ENCODE results near the gene EPM2A. TPM values are rescaled to one million over a fixed set of nuclear protein-coding genes. Genes with fewer than 3 reads are reported as not detected.
"Not testable (repeated sequence)": the region's sequence is repeated elsewhere in the genome, so short reads cannot be mapped to it uniquely, and the experiment has no call there.

Gene EPM2A
- total RNA-seq, 1 experiment from 2014 or later: 6.2 TPM

- no peak overlapping the region for H3K4me3 ChIP-seq
- no peaks in the 10 kb centered on the region for H3K36me3 ChIP-seq
- no peaks in the 10 kb centered on the region for H3K9me3 ChIP-seq (replicated peaks)
- H3K27ac ChIP-seq: no peak overlapping the region
- H3K27me3 ChIP-seq (replicated peaks): no peaks in the 10 kb centered on the region
- no peaks in the 10 kb centered on the region for H3K4me1 ChIP-seq (replicated peaks)
- no peak for DNase-seq (ENCODE audit: low read depth in 1 of 2, low spot score in 2 of 2)
Observed at GRCh38 chr6:145743332-145743731, 8.0 kb upstream of the EPM2A start.

- H3K36me3 ChIP-seq; H3K27ac ChIP-seq; DNase-seq (ENCODE audit: low read depth in 1 of 2, low spot score in 2 of 2); H3K9me3 ChIP-seq (replicated peaks); H3K4me1 ChIP-seq (replicated peaks); H3K4me3 ChIP-seq; H3K27me3 ChIP-seq (replicated peaks): not testable (repeated sequence)
Observed at GRCh38 chr6:145742472-145742871, 7.2 kb upstream of the EPM2A start.

GRCh38 chr6:145739685-145740084 lies 4.4 kb upstream of the EPM2A start:
- not testable (repeated sequence) for H3K9me3 ChIP-seq (replicated peaks)

GRCh38 chr6:145738265-145738664 lies 2.9 kb upstream of the EPM2A start:
- Histone ChIP-seq H3K4me1 (replicated peaks) (peaks cover 14% of the 10 kb centered on the region), H3K4me3 (no peak overlapping the region)

More at GRCh38 chr6:145739685-145740084, 4.4 kb upstream of the EPM2A start:
- H3K27me3 ChIP-seq (replicated peaks); H3K27ac ChIP-seq; H3K4me1 ChIP-seq (replicated peaks); H3K36me3 ChIP-seq; DNase-seq (ENCODE audit: low read depth in 1 of 2, low spot score in 2 of 2); H3K4me3 ChIP-seq: not testable (repeated sequence)

GRCh38 chr6:145736661-145737144 lies 1.4 kb upstream of the EPM2A start:
- no peak overlapping the region for H3K4me3 ChIP-seq

More at GRCh38 chr6:145738265-145738664, 2.9 kb upstream of the EPM2A start:
- no peak for DNase-seq (ENCODE audit: low read depth in 1 of 2, low spot score in 2 of 2)
- Histone ChIP-seq H3K9me3 (replicated peaks) (no peaks in the 10 kb centered on the region), H3K27me3 (replicated peaks) (no peaks in the 10 kb centered on the region), H3K36me3 (no peaks in the 10 kb centered on the region), H3K27ac (no peak overlapping the region)

GRCh38 chr6:145734486-145735355 lies 599 bp downstream of the EPM2A start:
- peaks cover 14% of the 10 kb centered on the region for H3K4me1 ChIP-seq (replicated peaks)
- DNase-seq (ENCODE audit: low read depth in 1 of 2, low spot score in 2 of 2): peak; percentile 86 to 92
- H3K27me3 ChIP-seq (replicated peaks): no peaks in the 10 kb centered on the region
- H3K4me3 ChIP-seq: peak overlapping the region; percentile 74
- no peaks in the 10 kb centered on the region for H3K36me3 ChIP-seq
- no peaks in the 10 kb centered on the region for H3K9me3 ChIP-seq (replicated peaks)
- peak overlapping the region; percentile 91 for H3K27ac ChIP-seq

More at GRCh38 chr6:145736661-145737144, 1.4 kb upstream of the EPM2A start:
- H3K27me3 ChIP-seq (replicated peaks): no peaks in the 10 kb centered on the region
- H3K27ac ChIP-seq: peak overlapping the region; percentile 16; the same call in 1 of the 2 replicates
- H3K4me1 ChIP-seq (replicated peaks): peaks cover 14% of the 10 kb centered on the region
- peak in 1 of 2 experiments; percentile 12 for DNase-seq (ENCODE audit: low read depth in 1 of 2, low spot score in 2 of 2)
- H3K36me3 ChIP-seq: no peaks in the 10 kb centered on the region
- no peaks in the 10 kb centered on the region for H3K9me3 ChIP-seq (replicated peaks)

- H3K9me3 ChIP-seq (replicated peaks): no peaks in the 10 kb centered on the region
- DNase-seq (ENCODE audit: low read depth in 1 of 2, low spot score in 2 of 2): peak in 1 of 2 experiments; percentile 19
- peak overlapping the region; percentile 74; the same call in 1 of the 2 replicates for H3K4me3 ChIP-seq
- H3K36me3 ChIP-seq: no peaks in the 10 kb centered on the region
- H3K4me1 ChIP-seq (replicated peaks): peaks cover 14% of the 10 kb centered on the region
- no peak overlapping the region for H3K27ac ChIP-seq
- no peaks in the 10 kb centered on the region for H3K27me3 ChIP-seq (replicated peaks)
Observed at GRCh38 chr6:145733810-145734209, 1.5 kb downstream of the EPM2A start.

- no peak overlapping the region for H3K27ac ChIP-seq
- H3K36me3 ChIP-seq: no peaks in the 10 kb centered on the region
- no peaks in the 10 kb centered on the region for H3K9me3 ChIP-seq (replicated peaks)
- H3K4me1 ChIP-seq (replicated peaks): peaks cover 14% of the 10 kb centered on the region
- no peak overlapping the region for H3K4me3 ChIP-seq
- H3K27me3 ChIP-seq (replicated peaks): no peaks in the 10 kb centered on the region
- DNase-seq (ENCODE audit: low read depth in 1 of 2, low spot score in 2 of 2): no peak
Observed at GRCh38 chr6:145733207-145733606, 2.1 kb downstream of the EPM2A start.

- Histone ChIP-seq H3K9me3 (replicated peaks) (no peaks in the 10 kb centered on the region), H3K4me1 (replicated peaks) (peaks cover 7% of the 10 kb centered on the region), H3K27ac (no peak overlapping the region), H3K36me3 (no peaks in the 10 kb centered on the region), H3K4me3 (no peak overlapping the region), H3K27me3 (replicated peaks) (no peaks in the 10 kb centered on the region)
- DNase-seq (ENCODE audit: low read depth in 1 of 2, low spot score in 2 of 2): no peak
Observed at GRCh38 chr6:145731447-145731846, 3.9 kb downstream of the EPM2A start.

- no peak for DNase-seq (ENCODE audit: low read depth in 1 of 2, low spot score in 2 of 2)
- H3K9me3 ChIP-seq (replicated peaks): no peaks in the 10 kb centered on the region
- H3K27ac ChIP-seq: no peak overlapping the region
- H3K4me1 ChIP-seq (replicated peaks): peaks cover 5% of the 10 kb centered on the region
- H3K4me3 ChIP-seq: no peak overlapping the region
- no peaks in the 10 kb centered on the region for H3K27me3 ChIP-seq (replicated peaks)
- no peaks in the 10 kb centered on the region for H3K36me3 ChIP-seq
Observed at GRCh38 chr6:145729887-145730286, 5.4 kb downstream of the EPM2A start.

GRCh38 chr6:145728444-145729385 lies 6.6 kb downstream of the EPM2A start:
- Histone ChIP-seq H3K9me3 (replicated peaks) (no peaks in the 10 kb centered on the region), H3K4me3 (no peak overlapping the region), H3K27me3 (replicated peaks) (no peaks in the 10 kb centered on the region), H3K27ac (no peak overlapping the region), H3K36me3 (no peaks in the 10 kb centered on the region), H3K4me1 (replicated peaks) (peaks cover 2% of the 10 kb centered on the region)
- DNase-seq (ENCODE audit: low read depth in 1 of 2, low spot score in 2 of 2): no peak

- no peaks in the 10 kb centered on the region for H3K4me1 ChIP-seq (replicated peaks)
- no peaks in the 10 kb centered on the region for H3K27me3 ChIP-seq (replicated peaks)
- DNase-seq (ENCODE audit: low read depth in 1 of 2, low spot score in 2 of 2): no peak
- no peaks in the 10 kb centered on the region for H3K9me3 ChIP-seq (replicated peaks)
- H3K27ac ChIP-seq: no peak overlapping the region
- no peaks in the 10 kb centered on the region for H3K36me3 ChIP-seq
- no peak overlapping the region for H3K4me3 ChIP-seq
Observed at GRCh38 chr6:145727817-145728388, 7.4 kb downstream of the EPM2A start.

GRCh38 chr6:145725570-145725969 lies 9.8 kb downstream of the EPM2A start:
- H3K27ac ChIP-seq: no peak overlapping the region
- H3K4me3 ChIP-seq: no peak overlapping the region
- no peak for DNase-seq (ENCODE audit: low read depth in 1 of 2, low spot score in 2 of 2)
- H3K36me3 ChIP-seq: no peaks in the 10 kb centered on the region
- no peaks in the 10 kb centered on the region for H3K4me1 ChIP-seq (replicated peaks)
- H3K27me3 ChIP-seq (replicated peaks): no peaks in the 10 kb centered on the region
- H3K9me3 ChIP-seq (replicated peaks): 0 out of 2 replicates have a peak, but pooled peaks cover 2% of the 10 kb centered on the region
